GM21619 (cell line): ENCODE measurements around the gene OR56A1.

Experiments
- ATAC-seq: cut with Tn5 transposase; IDR thresholded peaks from one replicate; pipeline ENCODE4 v1.9.1; 2021; ENCODE audit not compliant: unreplicated experiment

OR56A1 gene

GRCh38 chr11:5992150-5992549 is 38.4 kb downstream of the OR56A1 start:
- ATAC-seq, result peak; percentile 32

- ATAC-seq, result no peak
Observed at GRCh38 chr11:5989203-5989602, 41.4 kb downstream of the OR56A1 start.

- ATAC-seq, result no peak
Observed at GRCh38 chr11:5986885-5987284, 43.7 kb downstream of the OR56A1 start, which contains the start of gene OR52L1. Gene OR52L1 (minus strand): TSS chr11:5986985. CDS start chr11:5986930, 55 bp downstream.

- ATAC-seq, result no peak
Observed at GRCh38 chr11:5983443-5983842, 47.1 kb downstream of the OR56A1 start.

GRCh38 chr11:5973530-5973929 is 57.0 kb downstream of the OR56A1 start:
- ATAC-seq, result no peak
